NT2/D1 (cell line): Measurements from ENCODE around the gene EBLN2.

Experiments
- SUZ12 ChIP-seq: IDR thresholded peaks from 2 replicates; pipeline ENCODE4 v1.6.1; 2011; ENCODE audit not compliant: insufficient read length, insufficient read depth; ENCODE audit errors: extremely low read depth
- YY1 ChIP-seq: IDR thresholded peaks from 2 replicates; pipeline ENCODE4 v1.6.1; 2011; ENCODE audit not compliant: insufficient read length, insufficient read depth
- ZNF274 ChIP-seq: IDR thresholded peaks from 2 replicates; pipeline ENCODE4 v1.6.1; 2011; ENCODE audit warnings: mild to moderate bottlenecking, low read depth, low read length

GRCh38 chr3:73018298-73018697, 43.2 kb upstream of the EBLN2 start:
- TF ChIP-seq YY1 (no peak), SUZ12 (no peak), ZNF274 (no peak)
